WTC11 (cell line): Measurements from ENCODE around the gene RNF224. TPM values are rescaled to one million over a fixed set of nuclear protein-coding genes. Genes with fewer than 3 reads are reported as not detected.

ENCODE experiments used
- ATAC-seq: fragments of 200-7000 bp; cut with Tn5 transposase; 2 replicates; pipeline ENCODE4 v1.10.0; 2021; ENCODE audit warnings: mild to moderate bottlenecking, moderate library complexity
- CTCF ChIA-PET: fragments of 300-600 bp; sonication (Branson Sonifier 250); formaldehyde crosslinking; loops from one replicate; lab custom pipeline; 2021; ENCODE audit warnings: antibody characterized with exemption; lab: Charles Lee
- POLR2A ChIA-PET: fragments of 350-600 bp; sonication (Branson Sonifier 250); formaldehyde crosslinking; loops from one replicate; lab custom pipeline; 2021; ENCODE audit warnings: antibody characterized with exemption; lab: Charles Lee
- DNase-seq: peaks from one replicate; pipeline ENCODE4 v3.0.0; 2021; ENCODE audit warnings: low spot score
- H3K27ac Mint-ChIP-seq: 2 replicates; pipeline ENCODE4 v1.8.0; 2021; ENCODE audit warnings: mixed read lengths
- H3K27me3 Mint-ChIP-seq: 2 replicates; pipeline ENCODE4 v1.8.0; 2021; ENCODE audit warnings: low read depth, mild to moderate bottlenecking, moderate library complexity, mixed read lengths
- H3K36me3 Mint-ChIP-seq: 2 replicates; pipeline ENCODE4 v1.8.0; 2021; ENCODE audit warnings: mixed read lengths
- H3K4me1 Mint-ChIP-seq: 2 replicates; pipeline ENCODE4 v1.8.0; 2022; ENCODE audit warnings: mixed read lengths
- H3K4me3 Mint-ChIP-seq: 2 replicates; pipeline ENCODE4 v1.8.0; 2021; ENCODE audit warnings: mild to moderate bottlenecking, moderate library complexity, mixed read lengths
- H3K9me3 Mint-ChIP-seq: 2 replicates; pipeline ENCODE4 v1.8.0; 2021; ENCODE audit warnings: mixed read lengths
- ATF2 ChIP-seq: sonication (generic); formaldehyde crosslinking; IDR thresholded peaks from 2 replicates; pipeline ENCODE4 v1.8.1; 2022; ENCODE audit warnings: low read depth, missing genetic modification reagents, borderline replicate concordance
- E2F1 ChIP-seq: sonication (generic); formaldehyde crosslinking; IDR thresholded peaks from 2 replicates; pipeline ENCODE4 v1.8.0; 2022; ENCODE audit warnings: mild to moderate bottlenecking, missing genetic modification reagents
- GTF2I ChIP-seq: fragments of 250-450 bp; sonication (Bioruptor Pico); conservative IDR thresholded peaks from 2 replicates; pipeline ENCODE4 v1.4.0; 2021; ENCODE audit warnings: mild to moderate bottlenecking
- IRF2 ChIP-seq: sonication (generic); formaldehyde crosslinking; IDR thresholded peaks from 2 replicates; pipeline ENCODE4 v1.8.0; 2022; ENCODE audit warnings: low read depth, missing genetic modification reagents, borderline replicate concordance
- KAT7 ChIP-seq: sonication (generic); formaldehyde crosslinking; IDR thresholded peaks from 2 replicates; pipeline ENCODE4 v1.8.1; 2023; ENCODE audit warnings: missing genetic modification reagents, mild to moderate bottlenecking, borderline replicate concordance
- OVOL2 ChIP-seq: fragments of 250-450 bp; sonication (Bioruptor Pico); IDR thresholded peaks from 2 replicates; pipeline ENCODE4 v1.9.0; 2021; ENCODE audit warnings: mild to moderate bottlenecking, borderline replicate concordance
- PRDM15 ChIP-seq: sonication (generic); formaldehyde crosslinking; IDR thresholded peaks from 2 replicates; pipeline ENCODE4 v1.8.0; 2022; ENCODE audit warnings: missing genetic modification reagents
- SOX15 ChIP-seq: fragments of 250-450 bp; sonication (Bioruptor Pico); IDR thresholded peaks from 2 replicates; pipeline ENCODE4 v1.9.0; 2021; ENCODE audit warnings: mild to moderate bottlenecking
- TP53 ChIP-seq: sonication (generic); formaldehyde crosslinking; IDR thresholded peaks from 2 replicates; pipeline ENCODE4 v1.8.1; 2023; ENCODE audit warnings: mild to moderate bottlenecking, missing genetic modification reagents
- ZNF532 ChIP-seq: fragments of 250-450 bp; sonication (Bioruptor Pico); IDR thresholded peaks from 2 replicates; pipeline ENCODE4 v1.9.0; 2021; ENCODE audit warnings: mild to moderate bottlenecking, borderline replicate concordance
- total RNA-seq: library from RNA; stranded (reverse); gene quantifications from 3 replicates; pipeline ENCODE4 v1.2.3, GENCODE V29; 2021

Gene RNF224
- total RNA-seq, 1 experiment from 2014 or later = 0.59 TPM

- Mint-ChIP-seq H3K4me1 (peaks cover 27% of the 10 kb centered on the region), H3K36me3 (peaks cover 16% of the 10 kb centered on the region), H3K9me3 (no peaks in the 10 kb centered on the region), H3K4me3 (no peak overlapping the region), H3K27me3 (peaks cover 4% of the 10 kb centered on the region), H3K27ac (no peak overlapping the region)
- POLR2A ChIA-PET = no interaction called here
- ATAC-seq = no peak
- no peak for DNase-seq
- CTCF ChIA-PET = interaction anchor here (0.6 to 5.9 kb wide), 3 partner anchors 11 to 84 kb away, joined by 3 to 46 read pairs (median 5); no protein-coding TSS in a partner anchor
- no peak for TF ChIP-seq TP53 (CRISPR knock-in tag)
Measured at GRCh38 chr9:137247135-137247915, 20.0 kb downstream of the RNF224 start.

- H3K9me3 Mint-ChIP-seq = no peaks in the 10 kb centered on the region
- DNase-seq = no peak
- TF ChIP-seq GTF2I (CRISPR knock-in tag) (no peak), ATF2 (no peak), OVOL2 (CRISPR knock-in tag) (no peak), PRDM15 (CRISPR knock-in tag) (no peak), E2F1 (no peak), ZNF532 (CRISPR knock-in tag) (no peak), SOX15 (CRISPR knock-in tag) (no peak), KAT7 (CRISPR knock-in tag) (no peak), IRF2 (CRISPR knock-in tag) (no peak)
- TF ChIP-seq, all 79 proteins: peak for 0
- Mint-ChIP-seq H3K4me1 (peaks cover 22% of the 10 kb centered on the region), H3K36me3 (peaks cover 11% of the 10 kb centered on the region), H3K27me3 (peaks cover 4% of the 10 kb centered on the region), H3K27ac (no peak overlapping the region), H3K4me3 (no peak overlapping the region)
- ChIA-PET POLR2A (no interaction called here), CTCF (interaction anchor here (0.6 to 5.9 kb wide), 3 partner anchors 11 to 219 kb away, joined by 3 to 46 read pairs (median 6); no protein-coding TSS in a partner anchor)
- no peak for ATAC-seq
Measured at GRCh38 chr9:137247916-137248175, 20.5 kb downstream of the RNF224 start.
